ENCODE data around the gene NAALADL2. TPM values are rescaled to one million over a fixed set of nuclear protein-coding genes. Genes with fewer than 3 reads are reported as not detected.
"Not testable (repeated sequence)": the region's sequence is repeated elsewhere in the genome, so short reads cannot be mapped to it uniquely, and the experiment has no call there.

The NAALADL2 gene
- polyA plus RNA-seq, 3 donors from 2014 or later: 0.10 TPM; not detected in 2

DNA sequence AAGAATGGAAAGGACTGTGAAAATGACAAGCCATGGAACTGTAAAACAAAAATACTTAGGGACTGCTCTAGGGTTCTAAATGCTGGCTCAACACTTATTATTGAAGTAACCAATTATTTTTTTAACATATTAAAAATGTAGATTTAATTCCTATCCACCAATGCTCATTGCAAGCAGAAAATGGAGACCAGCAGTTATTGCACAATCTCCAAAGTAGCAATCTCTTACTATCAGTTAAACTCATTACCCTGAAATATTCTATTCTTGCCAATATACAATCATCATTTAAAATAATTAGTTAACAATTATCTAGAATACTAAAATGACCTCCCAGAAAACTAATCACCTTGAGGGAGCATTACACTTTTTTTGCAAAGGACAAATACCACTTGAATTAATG lies 499.8 kb downstream of the NAALADL2 start:
- Mint-ChIP-seq H3K36me3 (no peaks in the 10 kb centered on the region), H3K9me3 (peaks cover 5 to 36% (median 13%) of the 10 kb centered on the region in 6 donors), H3K4me1 (no peaks in the 10 kb centered on the region), H3K27me3 (ENCODE audit: low read depth in 3 of 3) (no peaks in the 10 kb centered on the region), H3K4me3 (no peak overlapping the region), H3K27ac (no peak overlapping the region)
- DNase-seq: no peak

GRCh38 chr3:175370426-175370825 lies 511.3 kb downstream of the NAALADL2 start:
- not testable (repeated sequence) for H3K4me3 Mint-ChIP-seq; DNase-seq; H3K27me3 Mint-ChIP-seq (ENCODE audit: low read depth in 3 of 3); H3K4me1 Mint-ChIP-seq; H3K27ac Mint-ChIP-seq; H3K36me3 Mint-ChIP-seq
- H3K9me3 Mint-ChIP-seq: peaks cover 0 to 12% (median 5%) of the 10 kb centered on the region in 6 donors

DNA sequence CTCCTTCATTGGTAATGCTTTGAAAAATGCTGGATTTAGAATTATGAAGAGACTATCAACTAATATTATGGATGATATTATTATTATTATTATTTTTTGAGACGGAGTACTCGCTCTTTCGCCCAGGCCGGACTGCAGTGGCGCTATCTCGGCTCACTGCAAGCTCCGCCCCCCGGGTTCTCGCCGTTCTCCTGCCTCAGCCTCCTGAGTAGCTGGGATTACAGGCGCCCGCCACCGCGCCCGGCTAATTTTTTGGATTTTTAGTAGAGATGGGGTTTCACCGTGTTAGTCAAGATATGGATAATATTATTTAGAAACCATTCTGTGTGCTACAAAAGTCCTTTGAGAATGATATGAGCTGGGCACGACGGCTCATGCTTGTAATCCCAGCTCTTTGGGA lies 512.1 kb downstream of the NAALADL2 start:
- not testable (repeated sequence) for H3K36me3 Mint-ChIP-seq; H3K27ac Mint-ChIP-seq; H3K4me1 Mint-ChIP-seq; DNase-seq; H3K4me3 Mint-ChIP-seq; H3K27me3 Mint-ChIP-seq (ENCODE audit: low read depth in 3 of 3)
- H3K9me3 Mint-ChIP-seq: peaks cover 0 to 13% (median 6%) of the 10 kb centered on the region in 6 donors

GRCh38 chr3:175374705-175375104 lies 515.6 kb downstream of the NAALADL2 start:
- H3K4me1 Mint-ChIP-seq: no peaks in the 10 kb centered on the region
- H3K36me3 Mint-ChIP-seq: no peaks in the 10 kb centered on the region
- no peaks in the 10 kb centered on the region for H3K27me3 Mint-ChIP-seq (ENCODE audit: low read depth in 3 of 3)
- H3K27ac Mint-ChIP-seq: no peak overlapping the region
- no peak overlapping the region for H3K4me3 Mint-ChIP-seq
- DNase-seq: no peak
- H3K9me3 Mint-ChIP-seq: peaks cover 2 to 28% (median 4%) of the 10 kb centered on the region in 6 donors

DNA sequence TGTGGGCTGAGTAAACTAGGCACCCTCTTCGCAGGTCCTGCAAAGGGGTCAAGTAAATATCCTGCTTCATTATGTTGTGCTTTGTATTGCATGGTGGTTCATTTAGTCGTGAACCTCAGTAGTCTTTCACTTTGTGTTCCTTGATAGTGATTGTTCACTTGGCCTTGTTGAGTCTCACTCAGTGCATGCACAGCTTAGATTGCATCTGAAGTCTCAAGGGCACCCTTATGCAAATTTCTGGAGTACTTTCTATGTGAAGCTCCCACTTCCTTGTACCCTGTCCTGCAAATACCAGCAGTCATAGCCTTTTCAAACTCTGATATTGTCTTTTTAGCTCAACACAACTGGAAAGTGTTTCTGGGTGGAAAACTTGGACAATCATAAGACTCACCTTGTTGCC lies 519.2 kb downstream of the NAALADL2 start:
- H3K4me1 Mint-ChIP-seq: no peaks in the 10 kb centered on the region
- H3K9me3 Mint-ChIP-seq: peaks cover 2 to 27% (median 6%) of the 10 kb centered on the region in 6 donors
- H3K4me3 Mint-ChIP-seq: no peak overlapping the region
- H3K36me3 Mint-ChIP-seq: no peaks in the 10 kb centered on the region
- H3K27me3 Mint-ChIP-seq (ENCODE audit: low read depth in 3 of 3): peaks cover 0 to 1% (median 0%) of the 10 kb centered on the region in 3 donors
- H3K27ac Mint-ChIP-seq: no peak overlapping the region
- DNase-seq: no peak

DNA sequence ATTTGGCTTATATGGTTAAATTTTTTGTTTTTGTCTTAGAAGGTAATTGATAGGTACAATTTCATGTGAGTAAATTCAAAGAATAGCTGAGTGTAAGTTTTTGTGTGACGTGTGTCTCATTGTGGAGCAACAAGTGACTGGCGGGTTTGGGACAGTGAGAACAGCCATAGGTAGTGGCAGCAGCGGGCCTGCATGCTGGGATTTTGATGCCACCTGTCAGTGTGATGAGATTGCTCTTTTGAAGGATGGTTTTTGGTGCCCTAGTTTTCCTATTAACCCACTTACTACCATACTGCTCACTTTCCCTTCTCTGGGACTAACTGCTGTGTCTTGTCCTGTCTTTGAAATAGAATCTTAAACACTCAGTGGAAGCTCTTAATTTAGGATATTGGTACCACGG lies 522.6 kb downstream of the NAALADL2 start:
- H3K9me3 Mint-ChIP-seq: peaks cover 2 to 42% (median 7%) of the 10 kb centered on the region in 6 donors
- DNase-seq: no peak
- peaks cover 0 to 1% (median 0%) of the 10 kb centered on the region in 3 donors for H3K27me3 Mint-ChIP-seq (ENCODE audit: low read depth in 3 of 3)
- H3K4me1 Mint-ChIP-seq: no peaks in the 10 kb centered on the region
- no peak overlapping the region for H3K4me3 Mint-ChIP-seq
- no peak overlapping the region for H3K27ac Mint-ChIP-seq
- H3K36me3 Mint-ChIP-seq: no peaks in the 10 kb centered on the region

- Mint-ChIP-seq H3K36me3 (no peaks in the 10 kb centered on the region), H3K9me3 (peaks cover 2 to 47% (median 6%) of the 10 kb centered on the region in 6 donors), H3K4me1 (no peaks in the 10 kb centered on the region), H3K27ac (no peak overlapping the region), H3K4me3 (no peak overlapping the region), H3K27me3 (ENCODE audit: low read depth in 3 of 3) (peaks cover 0 to 1% (median 0%) of the 10 kb centered on the region in 3 donors)
- no peak for DNase-seq
These were observed 524.2 kb downstream of the NAALADL2 start for GRCh38 chr3:175383371-175383770.

DNA sequence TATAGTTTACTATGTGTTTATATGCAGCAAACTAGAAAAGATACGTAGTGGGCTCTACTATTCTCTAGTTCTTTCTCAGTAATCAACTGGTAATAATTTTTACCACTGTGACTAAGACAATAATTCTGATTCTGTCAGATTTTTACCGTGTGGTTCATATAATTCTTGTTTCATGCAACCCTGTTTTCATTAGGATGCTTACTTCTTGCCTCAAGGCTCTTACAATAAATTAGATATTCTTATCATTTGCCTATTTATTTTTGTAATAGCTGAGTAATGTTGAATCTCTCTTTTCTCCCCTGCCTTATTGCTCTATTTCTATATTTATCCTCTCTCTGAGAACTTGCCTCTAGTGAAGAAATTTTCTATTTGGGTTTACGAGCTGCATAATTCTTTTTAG lies 524.7 kb downstream of the NAALADL2 start:
- Mint-ChIP-seq H3K27ac (no peak overlapping the region), H3K27me3 (ENCODE audit: low read depth in 3 of 3) (peaks cover 0 to 1% (median 0%) of the 10 kb centered on the region in 3 donors), H3K4me1 (no peaks in the 10 kb centered on the region)

GRCh38 chr3:175384569-175384968 lies 525.4 kb downstream of the NAALADL2 start:
- peaks cover 2 to 39% (median 8%) of the 10 kb centered on the region in 6 donors for H3K9me3 Mint-ChIP-seq
- H3K36me3 Mint-ChIP-seq: no peaks in the 10 kb centered on the region
- DNase-seq: no peak
- H3K4me1 Mint-ChIP-seq: no peaks in the 10 kb centered on the region
- H3K27me3 Mint-ChIP-seq (ENCODE audit: low read depth in 3 of 3): peaks cover 0 to 1% (median 0%) of the 10 kb centered on the region in 3 donors
- no peak overlapping the region for H3K4me3 Mint-ChIP-seq
- no peak overlapping the region for H3K27ac Mint-ChIP-seq

More for the DNA sequence above, 524.7 kb downstream of the NAALADL2 start:
- H3K4me3 Mint-ChIP-seq: no peak overlapping the region
- peaks cover 2 to 43% (median 6%) of the 10 kb centered on the region in 6 donors for H3K9me3 Mint-ChIP-seq
- no peak for DNase-seq
- H3K36me3 Mint-ChIP-seq: no peaks in the 10 kb centered on the region

DNA sequence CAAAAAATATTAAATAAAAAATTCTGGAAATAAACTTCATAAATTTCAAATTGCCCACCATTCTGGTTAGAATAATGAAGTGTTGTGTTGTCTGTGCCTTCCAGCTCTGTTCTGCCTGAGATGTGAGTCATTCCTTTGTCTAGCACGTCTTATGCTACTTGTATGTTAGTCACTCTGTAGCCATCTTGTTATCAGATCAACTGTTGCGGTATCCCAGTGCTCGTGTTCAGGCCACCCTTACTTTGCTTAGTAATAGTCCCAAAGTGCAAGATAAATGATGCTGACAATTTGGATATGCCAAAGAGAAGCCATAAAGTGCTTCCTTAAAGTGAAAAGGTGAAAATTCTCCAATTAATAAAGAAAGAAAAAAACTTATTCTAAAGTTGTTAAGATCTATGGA lies 527.5 kb downstream of the NAALADL2 start:
- H3K4me3 Mint-ChIP-seq: no peak overlapping the region
- peaks cover 2 to 45% (median 9%) of the 10 kb centered on the region in 6 donors for H3K9me3 Mint-ChIP-seq
- no peak overlapping the region for H3K27ac Mint-ChIP-seq
- no peaks in the 10 kb centered on the region for H3K36me3 Mint-ChIP-seq
- peaks cover 0 to under 1% (median 0%) of the 10 kb centered on the region in 3 donors for H3K27me3 Mint-ChIP-seq (ENCODE audit: low read depth in 3 of 3)
- no peak for DNase-seq
- peaks cover 0 to 12% of the 10 kb centered on the region in 2 donors for H3K4me1 Mint-ChIP-seq

- Mint-ChIP-seq H3K4me1 (peaks cover 0 to 18% of the 10 kb centered on the region in 2 donors), H3K9me3 (peaks cover 0 to 43% (median 11%) of the 10 kb centered on the region in 6 donors), H3K27me3 (ENCODE audit: low read depth in 3 of 3) (no peaks in the 10 kb centered on the region), H3K27ac (no peak overlapping the region), H3K36me3 (no peaks in the 10 kb centered on the region), H3K4me3 (no peak overlapping the region)
- no peak for DNase-seq
These were observed 530.4 kb downstream of the NAALADL2 start for GRCh38 chr3:175389560-175389959.

GRCh38 chr3:175391601-175392000 lies 532.5 kb downstream of the NAALADL2 start:
- H3K4me1 Mint-ChIP-seq: peaks cover 0 to 18% of the 10 kb centered on the region in 2 donors
- no peak overlapping the region for H3K4me3 Mint-ChIP-seq
- no peaks in the 10 kb centered on the region for H3K27me3 Mint-ChIP-seq (ENCODE audit: low read depth in 3 of 3)
- no peak for DNase-seq
- H3K36me3 Mint-ChIP-seq: no peaks in the 10 kb centered on the region
- H3K9me3 Mint-ChIP-seq: peaks cover 0 to 27% (median 8%) of the 10 kb centered on the region in 6 donors
- no peak overlapping the region for H3K27ac Mint-ChIP-seq

GRCh38 chr3:175392653-175393052 lies 533.5 kb downstream of the NAALADL2 start:
- Mint-ChIP-seq H3K4me1 (peaks cover 0 to 18% of the 10 kb centered on the region in 2 donors), H3K27me3 (ENCODE audit: low read depth in 3 of 3) (no peaks in the 10 kb centered on the region), H3K4me3 (no peak overlapping the region), H3K27ac (no peak overlapping the region), H3K9me3 (peaks cover 0 to 30% (median 7%) of the 10 kb centered on the region in 6 donors), H3K36me3 (no peaks in the 10 kb centered on the region)
- no peak for DNase-seq

- H3K4me1 Mint-ChIP-seq: peaks cover 0 to 4% of the 10 kb centered on the region in 2 donors
- H3K27me3 Mint-ChIP-seq (ENCODE audit: low read depth in 3 of 3): no peaks in the 10 kb centered on the region
- H3K36me3 Mint-ChIP-seq: no peaks in the 10 kb centered on the region
- H3K4me3 Mint-ChIP-seq: no peak overlapping the region
- no peak overlapping the region for H3K27ac Mint-ChIP-seq
- H3K9me3 Mint-ChIP-seq: peaks cover 0 to 33% (median 5%) of the 10 kb centered on the region in 6 donors
- no peak for DNase-seq
These were observed 538.2 kb downstream of the NAALADL2 start for GRCh38 chr3:175397372-175397771.

DNA sequence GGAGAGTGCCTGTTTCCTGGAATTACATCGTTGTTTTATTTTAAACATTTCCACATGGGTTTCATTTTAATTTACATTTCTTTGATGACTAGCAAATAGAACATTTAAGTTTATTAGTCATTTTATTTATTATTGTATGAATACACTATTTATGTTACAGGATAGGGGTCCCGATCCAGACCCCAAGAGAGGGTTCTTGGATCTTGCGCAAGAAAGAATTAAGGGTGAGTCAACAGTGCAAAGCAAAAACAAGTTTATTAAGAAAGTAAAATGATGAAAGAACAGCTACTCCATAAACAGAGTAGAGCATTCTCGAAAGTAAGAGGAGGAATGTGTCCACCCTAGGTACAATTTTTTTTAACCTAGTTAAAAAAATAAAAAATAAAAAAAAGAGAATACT lies 539.5 kb downstream of the NAALADL2 start:
- H3K27me3 Mint-ChIP-seq (ENCODE audit: low read depth in 3 of 3): no peaks in the 10 kb centered on the region
- H3K27ac Mint-ChIP-seq: no peak overlapping the region
- no peak for DNase-seq
- H3K36me3 Mint-ChIP-seq: no peaks in the 10 kb centered on the region
- H3K4me1 Mint-ChIP-seq: peaks cover 0 to 11% of the 10 kb centered on the region in 2 donors
- H3K9me3 Mint-ChIP-seq: peaks cover 3 to 36% (median 5%) of the 10 kb centered on the region in 6 donors
- H3K4me3 Mint-ChIP-seq: no peak overlapping the region

Measured in immature natural killer cell (primary cell).